ENCODE data around the gene FBXO2.

GRCh38 chr1:11645270-11645669, 9.0 kb downstream of the FBXO2 start:
- TF ChIP-seq ZNF565 (CRISPR knock-in tag; conservative IDR thresholded peaks at IDR 0.05; ENCODE audit: low read depth) (no peak), ZFP3 (CRISPR knock-in tag; IDR thresholded peaks at IDR 0.05) (no peak), SNAI2 (CRISPR knock-in tag; IDR thresholded peaks at IDR 0.05) (no peak), CSDC2 (CRISPR knock-in tag; IDR thresholded peaks at IDR 0.05) (no peak), POU6F1 (CRISPR knock-in tag; IDR thresholded peaks at IDR 0.05; ENCODE audit: borderline replicate concordance, low read depth) (no peak), ESRRG (CRISPR knock-in tag; IDR thresholded peaks at IDR 0.05) (no peak), OSR1 (CRISPR knock-in tag; IDR thresholded peaks at IDR 0.05) (no peak), TCF4 (CRISPR knock-in tag; IDR thresholded peaks at IDR 0.05; ENCODE audit: borderline replicate concordance) (no peak)
- TF ChIP-seq, protein P1, sequence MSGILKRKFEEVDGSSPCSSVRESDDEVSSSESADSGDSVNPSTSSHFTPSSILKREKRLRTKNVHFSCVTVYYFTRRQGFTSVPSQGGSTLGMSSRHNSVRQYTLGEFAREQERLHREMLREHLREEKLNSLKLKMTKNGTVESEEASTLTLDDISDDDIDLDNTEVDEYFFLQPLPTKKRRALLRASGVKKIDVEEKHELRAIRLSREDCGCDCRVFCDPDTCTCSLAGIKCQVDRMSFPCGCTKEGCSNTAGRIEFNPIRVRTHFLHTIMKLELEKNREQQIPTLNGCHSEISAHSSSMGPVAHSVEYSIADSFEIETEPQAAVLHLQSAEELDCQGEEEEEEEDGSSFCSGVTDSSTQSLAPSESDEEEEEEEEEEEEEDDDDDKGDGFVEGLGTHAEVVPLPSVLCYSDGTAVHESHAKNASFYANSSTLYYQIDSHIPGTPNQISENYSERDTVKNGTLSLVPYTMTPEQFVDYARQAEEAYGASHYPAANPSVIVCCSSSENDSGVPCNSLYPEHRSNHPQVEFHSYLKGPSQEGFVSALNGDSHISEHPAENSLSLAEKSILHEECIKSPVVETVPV (CRISPR knock-in tag; IDR thresholded peaks at IDR 0.05): no peak
